ENCODE measurements around the gene CD200.

CD200 gene

DNA sequence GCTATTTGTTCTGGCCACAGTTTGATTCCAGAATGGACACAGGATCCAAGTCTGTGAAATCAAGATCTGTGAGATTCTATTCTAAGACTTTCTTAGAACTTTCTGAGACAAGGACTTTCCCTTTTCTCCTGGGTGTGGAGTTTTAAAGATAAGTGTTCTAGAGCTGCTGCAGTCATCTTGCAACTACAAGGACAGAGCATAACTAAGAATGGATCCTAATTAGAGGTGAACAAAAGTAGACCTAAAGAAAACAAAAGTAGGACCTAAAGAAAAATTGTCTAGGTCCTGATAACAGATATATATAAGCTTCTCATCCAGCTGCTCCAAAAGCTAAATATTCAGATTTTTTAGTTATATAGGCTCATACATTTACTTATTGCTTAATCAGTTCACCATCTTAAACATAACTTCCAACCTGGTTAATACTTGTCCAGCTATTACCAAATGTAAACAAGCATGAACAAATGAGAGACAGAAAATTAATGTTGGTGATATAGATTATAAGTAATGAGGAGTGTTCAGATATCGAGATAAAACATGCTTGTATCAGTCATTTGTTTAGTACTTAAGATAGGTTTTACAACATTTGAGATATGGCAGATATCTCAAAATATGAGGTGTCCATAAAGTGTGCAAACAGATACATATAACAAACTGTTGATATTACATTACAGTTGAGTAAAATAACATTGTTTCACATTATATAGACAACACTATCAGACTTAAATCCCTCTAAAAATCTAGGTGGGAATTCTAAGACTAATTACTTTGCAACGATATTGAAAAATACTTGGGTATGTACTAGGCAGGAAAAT is 75.1 kb downstream of the CD200 start:
- DNase-seq (ENCODE audit: extremely low read depth in 1 of 2, low read depth in 1 of 2): no peak

GRCh38 chr3:112409041-112409440 is 76.1 kb downstream of the CD200 start:
- no peak for DNase-seq (ENCODE audit: extremely low read depth in 1 of 2, low read depth in 1 of 2)

GRCh38 chr3:112411425-112411824 is 78.5 kb downstream of the CD200 start:
- no peak for DNase-seq (ENCODE audit: extremely low read depth in 1 of 2, low read depth in 1 of 2)
